Measurements from ENCODE around the gene PRR22.
"Not testable (repeated sequence)": the region's sequence is repeated elsewhere in the genome, so short reads cannot be mapped to it uniquely, and the experiment has no call there.

The PRR22 gene

GRCh38 chr19:5790559-5791520 is 6.3 kb upstream of the PRR22 start, which contains the start of gene DUS3L:
DUS3L (minus strand) TSS chr19:5791163; CDS start chr19:5791141, 22 bp downstream.
- peak; percentile 98 for DNase-seq (ENCODE audit: low spot score)

GRCh38 chr19:5789886-5790558 is 5.5 kb upstream of the PRR22 start:
- no peak for DNase-seq (ENCODE audit: low spot score)

- DNase-seq (ENCODE audit: low spot score), result no peak
Measured at GRCh38 chr19:5789351-5789761, 4.8 kb upstream of the PRR22 start.

GRCh38 chr19:5788422-5788821 is 3.9 kb upstream of the PRR22 start:
- DNase-seq (ENCODE audit: low spot score), result no peak

GRCh38 chr19:5787409-5788182 is 3.0 kb upstream of the PRR22 start:
- DNase-seq (ENCODE audit: low spot score), result no peak

GRCh38 chr19:5786593-5787408 is 2.3 kb upstream of the PRR22 start:
- no peak for DNase-seq (ENCODE audit: low spot score)

- DNase-seq (ENCODE audit: low spot score), result no peak
Measured at GRCh38 chr19:5785423-5785822, 877 bp upstream of the PRR22 start.

- no peak for DNase-seq (ENCODE audit: low spot score)
Measured at GRCh38 chr19:5782945-5783919, 1.3 kb downstream of the PRR22 start.

- no peak for DNase-seq (ENCODE audit: low spot score)
Measured at GRCh38 chr19:5782322-5782721, 2.2 kb downstream of the PRR22 start.

GRCh38 chr19:5780916-5781315 is 3.6 kb downstream of the PRR22 start:
- not testable (repeated sequence) for DNase-seq (ENCODE audit: low spot score)

GRCh38 chr19:5778402-5778801 is 6.1 kb downstream of the PRR22 start:
- DNase-seq (ENCODE audit: low spot score), result no peak

GRCh38 chr19:5775668-5776309 is 8.8 kb downstream of the PRR22 start:
- no peak for DNase-seq (ENCODE audit: low spot score)

GRCh38 chr19:5774921-5775320 is 9.6 kb downstream of the PRR22 start:
- DNase-seq (ENCODE audit: low spot score), result no peak

GRCh38 chr19:5773276-5773675 is 11.3 kb downstream of the PRR22 start:
- DNase-seq (ENCODE audit: low spot score), result no peak

GRCh38 chr19:5772416-5772815 is 12.1 kb downstream of the PRR22 start:
- no peak for DNase-seq (ENCODE audit: low spot score)

GRCh38 chr19:5767949-5768348 is 16.6 kb downstream of the PRR22 start:
- no peak for DNase-seq (ENCODE audit: low spot score)

GRCh38 chr19:5765220-5765619 is 19.3 kb downstream of the PRR22 start:
- no peak for DNase-seq (ENCODE audit: low spot score)

GRCh38 chr19:5762608-5763217 is 21.8 kb downstream of the PRR22 start:
- DNase-seq (ENCODE audit: low spot score), result no peak

- DNase-seq (ENCODE audit: low spot score), result no peak
Measured at GRCh38 chr19:5753743-5754142, 30.8 kb downstream of the PRR22 start.
